ENCODE measurements around the gene PIEZO2.

Gene PIEZO2

GRCh38 chr18:11070593-11070992 is 78.8 kb downstream of the PIEZO2 start:
- no peak for DNase-seq

GRCh38 chr18:11066038-11066437 is 83.3 kb downstream of the PIEZO2 start:
- no peak for DNase-seq

GRCh38 chr18:11064727-11065460 is 84.5 kb downstream of the PIEZO2 start:
- no peak for DNase-seq

GRCh38 chr18:11064106-11064505 is 85.3 kb downstream of the PIEZO2 start:
- no peak for DNase-seq

- no peak for DNase-seq
Observed at GRCh38 chr18:11055721-11056120, 93.6 kb downstream of the PIEZO2 start.

GRCh38 chr18:11054497-11054896 is 94.9 kb downstream of the PIEZO2 start:
- DNase-seq, result no peak

GRCh38 chr18:11053293-11053692 is 96.1 kb downstream of the PIEZO2 start:
- no peak for DNase-seq

GRCh38 chr18:11052800-11053199 is 96.6 kb downstream of the PIEZO2 start:
- no peak for DNase-seq

GRCh38 chr18:11051462-11051861 is 97.9 kb downstream of the PIEZO2 start:
- no peak for DNase-seq

- peak in 4 of 58 donors; percentile 5 to 24 (median 14) for DNase-seq
Observed at GRCh38 chr18:11050966-11051365, 98.4 kb downstream of the PIEZO2 start.

- DNase-seq, result no peak
Observed at GRCh38 chr18:11047817-11048216, 101.6 kb downstream of the PIEZO2 start.

- DNase-seq, result no peak
Observed at GRCh38 chr18:11047156-11047555, 102.2 kb downstream of the PIEZO2 start.

GRCh38 chr18:11046140-11046539 is 103.2 kb downstream of the PIEZO2 start:
- no peak for DNase-seq

GRCh38 chr18:11043694-11044093 is 105.7 kb downstream of the PIEZO2 start:
- DNase-seq, result no peak

GRCh38 chr18:11042247-11042646 is 107.1 kb downstream of the PIEZO2 start:
- DNase-seq, result peak in 2 of 58 donors; percentile 5 to 22

GRCh38 chr18:11040823-11041656 is 108.3 kb downstream of the PIEZO2 start:
- DNase-seq, result peak in 30 of 58 donors; percentile 1 to 76 (median 31)

- DNase-seq, result no peak
Observed at GRCh38 chr18:11040359-11040758, 109.0 kb downstream of the PIEZO2 start.

GRCh38 chr18:11037533-11038240 is 111.7 kb downstream of the PIEZO2 start:
- DNase-seq, result no peak

- no peak for DNase-seq
Observed at GRCh38 chr18:11035814-11036495, 113.4 kb downstream of the PIEZO2 start.

GRCh38 chr18:11035376-11035775 is 114.0 kb downstream of the PIEZO2 start:
- DNase-seq, result no peak

- DNase-seq, result no peak
Observed at GRCh38 chr18:11034884-11035283, 114.5 kb downstream of the PIEZO2 start.

Data from anterior cingulate cortex (tissue), 58 donors.